Uterus (tissue), 4 donors: ENCODE measurements around the gene PLPP7. TPM values are rescaled to one million over a fixed set of nuclear protein-coding genes. Genes with fewer than 3 reads are reported as not detected.

Experiments used
- DNase-seq, 2 donors: peaks; one replicate each; pipeline ENCODE4 v3.0.0-alpha.2; 2019 to 2020
- H3K27ac ChIP-seq, 2 donors: fragments of 200-600 bp; sonication (generic); 1 replicate in 1 of 2; 2 replicates in 1 of 2; pipeline ENCODE4 v1.5.1; 2016 to 2018
- H3K27me3 ChIP-seq, 2 donors: fragments of 200-600 bp; sonication (generic); one replicate each; pipeline ENCODE4 v1.5.1; 2018 to 2019; ENCODE audit warnings: control low read depth in 1 of 2
- H3K36me3 ChIP-seq, 2 donors: fragments of 200-600 bp; sonication (generic); one replicate each; pipeline ENCODE4 v1.5.1; 2019; ENCODE audit warnings: control low read depth in 1 of 2
- H3K4me1 ChIP-seq, 2 donors: fragments of 200-600 bp; sonication (generic); one replicate each; pipeline ENCODE4 v1.5.1; 2018 to 2019; ENCODE audit warnings: control low read depth in 1 of 2
- H3K4me3 ChIP-seq, 2 donors: fragments of 200-600 bp; sonication (generic); 1 replicate in 1 of 2; 2 replicates in 1 of 2; pipeline ENCODE4 v1.5.1; 2018 to 2019; ENCODE audit warnings: mild to moderate bottlenecking in 1 of 2
- H3K9me3 ChIP-seq, 2 donors: fragments of 200-600 bp; sonication (generic); one replicate each; pipeline ENCODE4 v1.5.1; 2019; ENCODE audit warnings: control low read depth in 1 of 2
- CTCF ChIP-seq, 4 experiments: fragments of 200-600 bp in 2 of 4; fragments of 450-650 bp in 2 of 4; sonication (generic) in 2 of 4; IDR thresholded peaks; one replicate each; pipeline ENCODE4 v1.5.1; 2016 to 2019; ENCODE audit warnings: antibody characterized with exemption in 4 of 4, mild to moderate bottlenecking in 2 of 4, moderate library complexity in 1 of 4
- POLR2A ChIP-seq, 2 donors: fragments of 450-650 bp; IDR thresholded peaks; one replicate each; pipeline ENCODE4 v1.6.1; 2016; ENCODE audit warnings: antibody characterized with exemption in 2 of 2, mild to moderate bottlenecking in 1 of 2, moderate library complexity in 1 of 2
- intact Hi-C: fragments of 100-400 bp; cut with DNase I; formaldehyde crosslinking; loops from one replicate; pipeline ENCODE4 v1.15.1; 2023; ENCODE audit warnings: low total_unique reads
- total RNA-seq, 4 donors: library from RNA; depleted of rRNA in 3 of 4; stranded (reverse); fragments of >200 nt in 3 of 4; gene quantifications; one replicate each; pipeline versions ENCODE4 v1.1.0 to v1.2.4, GENCODE V29; 2014 to 2023
- donor health status: DM: yes; HTN: yes; CAD: no.

Gene PLPP7
- total RNA-seq, 4 donors from 2014 or later, result 6.3 to 45.3 (median 8.1) TPM

- H3K9me3 ChIP-seq, result no peaks in the 10 kb centered on the region
- H3K4me1 ChIP-seq, result no peaks in the 10 kb centered on the region
- no peaks in the 10 kb centered on the region for H3K27me3 ChIP-seq
- no peak for TF ChIP-seq POLR2A (IDR thresholded peaks at IDR 0.05)
- DNase-seq, result no peak
- no peak overlapping the region for H3K4me3 ChIP-seq
- no peak overlapping the region for H3K27ac ChIP-seq
- no peaks in the 10 kb centered on the region for H3K36me3 ChIP-seq
- intact Hi-C loops, result no loop called here
Measured at GRCh38 chr9:131298816-131299215, 9.3 kb downstream of the PLPP7 start.

- Histone ChIP-seq H3K27ac (no peak overlapping the region), H3K27me3 (no peaks in the 10 kb centered on the region), H3K4me3 (no peak overlapping the region), H3K36me3 (no peaks in the 10 kb centered on the region), H3K9me3 (no peaks in the 10 kb centered on the region), H3K4me1 (no peaks in the 10 kb centered on the region)
- TF ChIP-seq POLR2A (IDR thresholded peaks at IDR 0.05) (no peak), CTCF (IDR thresholded peaks at IDR 0.05) (no peak)
- no peak for DNase-seq
- intact Hi-C loops, result no loop called here
Measured at GRCh38 chr9:131299346-131299960, 9.9 kb downstream of the PLPP7 start.

GRCh38 chr9:131299961-131300347 is 10.4 kb downstream of the PLPP7 start:
- Histone ChIP-seq H3K27me3 (no peaks in the 10 kb centered on the region), H3K36me3 (no peaks in the 10 kb centered on the region), H3K27ac (no peak overlapping the region), H3K4me3 (no peak overlapping the region), H3K9me3 (no peaks in the 10 kb centered on the region), H3K4me1 (no peaks in the 10 kb centered on the region)
- no peak for DNase-seq
- no peak for TF ChIP-seq POLR2A (IDR thresholded peaks at IDR 0.05)
- no peak for TF ChIP-seq CTCF (IDR thresholded peaks at IDR 0.05)
- intact Hi-C loops, result no loop called here

- Histone ChIP-seq H3K4me1 (no peaks in the 10 kb centered on the region), H3K36me3 (no peaks in the 10 kb centered on the region), H3K27ac (no peak overlapping the region), H3K9me3 (no peaks in the 10 kb centered on the region), H3K27me3 (no peaks in the 10 kb centered on the region), H3K4me3 (no peak overlapping the region)
- intact Hi-C loops, result no loop called here
- no peak for TF ChIP-seq POLR2A (IDR thresholded peaks at IDR 0.05)
- no peak for TF ChIP-seq CTCF (IDR thresholded peaks at IDR 0.05)
- DNase-seq, result no peak
Measured at GRCh38 chr9:131300444-131300843, 10.9 kb downstream of the PLPP7 start.

- DNase-seq, result no peak
- H3K27me3 ChIP-seq, result no peaks in the 10 kb centered on the region
- no peak overlapping the region for H3K27ac ChIP-seq
- intact Hi-C loops, result no loop called here
- no peaks in the 10 kb centered on the region for H3K4me1 ChIP-seq
- TF ChIP-seq CTCF (IDR thresholded peaks at IDR 0.05) (no peak), POLR2A (IDR thresholded peaks at IDR 0.05) (no peak)
- H3K36me3 ChIP-seq, result no peaks in the 10 kb centered on the region
- H3K9me3 ChIP-seq, result no peaks in the 10 kb centered on the region
- H3K4me3 ChIP-seq, result no peak overlapping the region
Measured at GRCh38 chr9:131302244-131303075, 12.9 kb downstream of the PLPP7 start.
